Nephron (organoid): Measurements from ENCODE around the gene NBL1.

ENCODE experiments used
- H3K27ac Mint-ChIP-seq, 3 experiments: 2 replicates each; pipeline ENCODE4 v1.8.0; 2020; ENCODE audit warnings: mixed read lengths in 3 of 3, mild to moderate bottlenecking in 2 of 3, moderate library complexity in 1 of 3
- H3K27me3 Mint-ChIP-seq: 2 replicates; pipeline ENCODE4 v1.8.0; 2021; ENCODE audit warnings: low read depth, mild to moderate bottlenecking, moderate library complexity, mixed read lengths
- H3K36me3 Mint-ChIP-seq: 2 replicates; pipeline ENCODE4 v1.8.0; 2020; ENCODE audit warnings: low read depth, mixed read lengths
- H3K4me1 Mint-ChIP-seq: 2 replicates; pipeline ENCODE4 v1.8.0; 2020; ENCODE audit warnings: mixed read lengths
- H3K4me3 Mint-ChIP-seq, 3 experiments: 2 replicates each; pipeline ENCODE4 v1.8.0; 2020; ENCODE audit warnings: mild to moderate bottlenecking in 3 of 3, mixed read lengths in 3 of 3, moderate library complexity in 2 of 3
- H3K9me3 Mint-ChIP-seq: 2 replicates; pipeline ENCODE4 v1.8.0; 2020; ENCODE audit warnings: mixed read lengths
- TF ChIP-seq, protein P1 (sequence below), 3 experiments: fragments of 200-600 bp; sonication (generic); IDR thresholded peaks; one replicate each; pipeline ENCODE4 v1.5.0; 2021; ENCODE audit warnings: antibody characterized with exemption in 3 of 3; ENCODE audit not compliant: unreplicated experiment in 3 of 3

Gene NBL1

DNA sequence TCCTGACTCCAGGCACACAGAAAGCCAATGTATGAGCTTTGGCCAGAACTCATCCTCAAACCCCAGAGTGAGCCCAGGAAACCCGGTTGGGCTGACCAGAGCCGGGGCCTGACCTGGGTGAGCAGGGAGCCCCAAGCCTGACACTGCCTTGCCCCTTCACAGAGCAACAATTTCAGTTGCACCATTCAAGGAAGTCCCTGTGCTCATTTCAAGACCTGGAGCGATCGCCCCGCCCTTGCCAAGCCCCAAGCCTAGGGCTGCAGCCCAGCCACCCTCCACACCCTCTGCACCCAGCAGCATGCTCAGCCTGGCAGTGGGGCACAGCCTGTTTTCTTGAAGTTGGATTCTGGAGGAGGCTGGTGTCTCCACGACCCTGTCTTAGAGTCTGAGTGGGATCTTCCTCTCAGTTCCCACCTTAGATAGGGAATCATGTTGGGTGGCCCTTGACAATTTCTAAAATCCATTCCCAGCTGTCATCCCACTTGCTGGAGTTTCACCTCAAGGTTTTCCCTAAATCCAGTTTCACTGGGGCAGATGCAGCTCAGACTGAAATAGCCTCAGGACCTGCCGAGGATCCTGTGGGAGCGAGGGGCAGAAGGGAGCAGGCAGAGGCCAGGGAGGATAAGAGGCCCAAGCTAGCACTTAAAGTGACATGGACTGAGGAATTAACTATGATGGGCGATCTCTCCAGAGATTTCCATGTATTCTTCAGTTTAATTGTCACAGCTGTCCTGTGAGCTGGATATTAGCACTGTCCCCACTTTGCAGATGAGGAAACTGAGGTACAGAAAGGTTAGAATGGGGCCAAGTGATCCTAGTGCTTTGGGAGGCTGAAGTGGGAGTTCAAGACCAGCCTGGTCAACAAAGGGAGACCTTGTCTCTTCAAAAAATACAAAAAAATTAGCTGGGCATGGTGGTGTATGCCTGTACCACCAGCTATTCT is 2.5 kb downstream of the NBL1 start:
- H3K27ac Mint-ChIP-seq: peak overlapping the region in 1 of 3 experiments; percentile 34
- TF ChIP-seq, protein P1, sequence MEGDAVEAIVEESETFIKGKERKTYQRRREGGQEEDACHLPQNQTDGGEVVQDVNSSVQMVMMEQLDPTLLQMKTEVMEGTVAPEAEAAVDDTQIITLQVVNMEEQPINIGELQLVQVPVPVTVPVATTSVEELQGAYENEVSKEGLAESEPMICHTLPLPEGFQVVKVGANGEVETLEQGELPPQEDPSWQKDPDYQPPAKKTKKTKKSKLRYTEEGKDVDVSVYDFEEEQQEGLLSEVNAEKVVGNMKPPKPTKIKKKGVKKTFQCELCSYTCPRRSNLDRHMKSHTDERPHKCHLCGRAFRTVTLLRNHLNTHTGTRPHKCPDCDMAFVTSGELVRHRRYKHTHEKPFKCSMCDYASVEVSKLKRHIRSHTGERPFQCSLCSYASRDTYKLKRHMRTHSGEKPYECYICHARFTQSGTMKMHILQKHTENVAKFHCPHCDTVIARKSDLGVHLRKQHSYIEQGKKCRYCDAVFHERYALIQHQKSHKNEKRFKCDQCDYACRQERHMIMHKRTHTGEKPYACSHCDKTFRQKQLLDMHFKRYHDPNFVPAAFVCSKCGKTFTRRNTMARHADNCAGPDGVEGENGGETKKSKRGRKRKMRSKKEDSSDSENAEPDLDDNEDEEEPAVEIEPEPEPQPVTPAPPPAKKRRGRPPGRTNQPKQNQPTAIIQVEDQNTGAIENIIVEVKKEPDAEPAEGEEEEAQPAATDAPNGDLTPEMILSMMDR (IDR thresholded peaks at IDR 0.05; ENCODE audit: unreplicated experiment in 3 of 3): no peak
- H3K27me3 Mint-ChIP-seq: peaks cover 36% of the 10 kb centered on the region
- H3K9me3 Mint-ChIP-seq: no peaks in the 10 kb centered on the region
- H3K4me3 Mint-ChIP-seq: peak overlapping the region; percentile 53 to 100 (median 83)
- peaks cover 38% of the 10 kb centered on the region for H3K4me1 Mint-ChIP-seq
- H3K36me3 Mint-ChIP-seq: no peaks in the 10 kb centered on the region

DNA sequence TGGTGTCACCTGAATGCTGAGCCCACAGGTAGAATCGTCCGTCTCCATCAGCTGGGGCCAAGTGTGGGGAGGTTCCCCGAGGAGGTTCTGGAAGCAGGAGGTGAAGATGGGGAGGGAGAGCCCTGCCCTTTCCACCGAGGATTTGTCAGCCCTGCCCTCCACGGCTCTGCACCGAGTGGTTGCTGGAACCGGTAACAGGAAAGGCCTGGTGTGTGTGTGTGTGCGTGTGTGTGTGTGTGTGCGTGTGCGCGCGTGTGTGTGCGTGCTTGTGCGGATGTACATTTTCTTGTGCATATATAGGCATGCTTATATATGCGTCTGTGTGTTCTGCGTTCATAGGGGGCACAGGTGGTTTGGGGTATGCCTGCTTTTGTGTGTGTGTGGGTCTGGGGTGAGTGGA is 3.5 kb downstream of the NBL1 start:
- Mint-ChIP-seq H3K27me3 (peaks cover 26% of the 10 kb centered on the region), H3K27ac (no peak overlapping the region), H3K36me3 (no peaks in the 10 kb centered on the region), H3K4me3 (peak overlapping the region; percentile 12 to 67 (median 30)), H3K4me1 (peaks cover 37% of the 10 kb centered on the region), H3K9me3 (no peaks in the 10 kb centered on the region)
- TF ChIP-seq, protein P1 (IDR thresholded peaks at IDR 0.05; ENCODE audit: unreplicated experiment in 3 of 3): no peak

DNA sequence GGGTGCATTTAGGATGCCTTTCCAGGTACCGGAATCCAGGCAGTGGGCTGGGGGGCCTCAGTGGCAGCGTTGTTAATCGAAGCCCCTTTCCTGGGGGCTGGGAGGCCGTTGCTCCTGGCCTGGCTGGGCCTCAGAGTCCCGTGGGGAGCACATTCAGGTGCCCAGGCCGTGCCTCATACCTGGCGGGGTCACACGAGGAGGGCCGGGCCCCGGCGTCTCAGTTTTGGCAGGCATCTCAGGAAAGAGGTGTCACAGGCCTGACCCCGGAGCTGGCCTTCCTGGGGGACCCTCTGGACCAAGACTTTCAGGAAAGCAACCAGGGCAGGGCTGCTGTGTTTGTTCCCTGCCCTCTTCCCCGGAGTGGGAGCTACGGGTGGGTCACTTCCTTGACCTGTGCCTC is 4.1 kb downstream of the NBL1 start:
- TF ChIP-seq, protein P1 (IDR thresholded peaks at IDR 0.05; ENCODE audit: unreplicated experiment in 3 of 3): no peak
- no peaks in the 10 kb centered on the region for H3K36me3 Mint-ChIP-seq
- no peaks in the 10 kb centered on the region for H3K9me3 Mint-ChIP-seq
- no peak overlapping the region for H3K27ac Mint-ChIP-seq
- H3K4me3 Mint-ChIP-seq: no peak overlapping the region
- peaks cover 31% of the 10 kb centered on the region for H3K4me1 Mint-ChIP-seq
- H3K27me3 Mint-ChIP-seq: peaks cover 20% of the 10 kb centered on the region

DNA sequence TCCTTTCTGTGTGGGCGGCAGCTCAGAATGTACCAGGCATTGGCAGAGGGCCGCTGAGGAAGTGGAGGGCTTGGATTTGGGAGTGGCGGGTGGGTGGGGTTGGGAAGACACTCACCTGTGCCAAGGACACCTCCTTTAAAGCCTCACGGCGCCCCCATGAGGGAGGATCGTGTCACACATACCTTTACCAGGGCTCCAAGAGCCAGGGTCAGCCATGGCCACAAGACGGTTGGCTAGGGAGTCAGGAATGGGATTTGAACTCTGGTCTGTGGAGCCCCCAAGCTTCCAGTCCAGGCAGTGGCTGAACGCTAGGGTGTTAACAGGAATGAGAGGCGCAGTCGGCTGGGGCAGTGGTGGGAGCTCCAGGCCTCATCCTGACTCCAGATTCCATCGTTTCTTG is 4.6 kb downstream of the NBL1 start:
- Mint-ChIP-seq H3K36me3 (no peaks in the 10 kb centered on the region), H3K27me3 (peaks cover 16% of the 10 kb centered on the region), H3K4me3 (no peak overlapping the region), H3K4me1 (peaks cover 31% of the 10 kb centered on the region), H3K27ac (no peak overlapping the region), H3K9me3 (no peaks in the 10 kb centered on the region)
- TF ChIP-seq, protein P1 (IDR thresholded peaks at IDR 0.05; ENCODE audit: unreplicated experiment in 3 of 3): no peak

DNA sequence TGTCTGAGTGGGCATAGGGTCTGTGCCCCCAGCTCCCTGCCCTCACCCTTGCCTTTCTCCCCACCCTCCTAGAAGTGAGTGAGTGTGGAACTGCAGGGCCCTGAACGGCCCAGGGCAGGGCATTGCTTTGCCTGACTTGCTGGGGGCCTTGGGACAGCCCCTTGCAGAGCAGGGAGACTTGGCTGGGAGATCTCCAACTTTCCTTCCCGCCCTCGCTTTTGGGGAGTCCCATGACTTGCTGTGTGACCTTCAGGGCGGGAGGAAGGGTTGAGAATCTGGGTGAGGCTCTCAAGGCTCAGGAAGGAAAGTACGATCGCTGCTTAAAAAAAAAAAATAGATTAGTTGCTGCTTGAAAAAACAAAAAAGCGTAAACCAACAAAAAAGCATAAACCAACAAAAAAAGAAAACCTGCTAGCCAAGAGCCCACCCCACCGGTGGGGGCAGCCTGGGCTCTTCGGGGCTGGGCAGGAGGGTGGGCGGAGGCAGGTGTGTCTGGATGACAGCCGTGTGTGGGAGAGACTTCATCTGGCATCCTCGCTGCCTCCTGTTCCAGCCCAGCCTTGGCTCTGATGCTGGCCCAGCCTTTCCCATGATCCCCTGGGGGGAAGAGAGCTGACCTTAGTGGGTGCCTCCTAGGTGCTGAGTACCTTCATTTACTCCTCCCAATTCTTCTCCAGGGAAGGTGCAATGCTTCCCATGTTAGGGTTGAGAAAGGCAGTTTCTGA is 6.5 kb downstream of the NBL1 start:
- peak overlapping the region in 1 of 3 experiments; percentile 34 for H3K27ac Mint-ChIP-seq
- H3K27me3 Mint-ChIP-seq: peaks cover 12% of the 10 kb centered on the region
- TF ChIP-seq, protein P1 (IDR thresholded peaks at IDR 0.05; ENCODE audit: unreplicated experiment in 3 of 3): no peak
- no peak overlapping the region for H3K4me3 Mint-ChIP-seq
- H3K9me3 Mint-ChIP-seq: no peaks in the 10 kb centered on the region
- H3K4me1 Mint-ChIP-seq: peaks cover 34% of the 10 kb centered on the region
- peaks cover under 1% of the 10 kb centered on the region for H3K36me3 Mint-ChIP-seq
